Astrocyte (in vitro differentiated cells and primary cell): Measurements from ENCODE around the gene DOCK2. TPM values are rescaled to one million over a fixed set of nuclear protein-coding genes. Genes with fewer than 3 reads are reported as not detected.

ENCODE experiments used
- DNase-seq: peaks from one replicate; pipeline ENCODE4 v3.0.0-alpha.2; 2010; ENCODE audit warnings: low read depth
- FAIRE-seq: peaks from 2 replicates; lab custom pipeline; 2011; peaks lifted over from hg19 to GRCh38; lab: Jason Lieb, UNC
- H2AFZ ChIP-seq: 2 replicates; pipeline ENCODE4 v1.6.0; 2012; ENCODE audit warnings: low read depth, low read length, inconsistent platforms
- H3K27ac ChIP-seq: 2 replicates; pipeline ENCODE4 v1.5.1; 2011; ENCODE audit warnings: low read depth, low read length, inconsistent platforms
- H3K27me3 ChIP-seq: 2 replicates; pipeline ENCODE4 v1.6.0; 2011; ENCODE audit warnings: low read length, inconsistent platforms; ENCODE audit not compliant: insufficient read depth
- H3K36me3 ChIP-seq: 2 replicates; pipeline ENCODE4 v1.5.1; 2011; ENCODE audit warnings: low read length, inconsistent platforms; ENCODE audit not compliant: insufficient read depth
- H3K4me1 ChIP-seq: 2 replicates; pipeline ENCODE4 v1.5.1; 2011; ENCODE audit warnings: low read length, inconsistent platforms; ENCODE audit not compliant: insufficient read depth
- H3K4me2 ChIP-seq: 2 replicates; pipeline ENCODE4 v1.6.0; 2012; ENCODE audit warnings: low read length, inconsistent platforms
- H3K4me3 ChIP-seq: 2 replicates; pipeline ENCODE4 v1.5.1; 2011; ENCODE audit warnings: low read depth, mild to moderate bottlenecking, low read length, inconsistent platforms; ENCODE audit not compliant: insufficient read depth
- H3K79me2 ChIP-seq: 2 replicates; pipeline ENCODE4 v1.6.0; 2012; ENCODE audit warnings: mild to moderate bottlenecking, low read length, inconsistent platforms; ENCODE audit not compliant: insufficient read depth
- H3K9ac ChIP-seq: 2 replicates; pipeline ENCODE4 v1.6.0; 2012; ENCODE audit warnings: mild to moderate bottlenecking, low read length, inconsistent platforms
- H3K9me3 ChIP-seq: 2 replicates; pipeline ENCODE4 v1.5.1; 2012; ENCODE audit warnings: low read depth, mild to moderate bottlenecking, low read length, inconsistent platforms; ENCODE audit not compliant: insufficient read depth
- H4K20me1 ChIP-seq: 2 replicates; pipeline ENCODE4 v1.6.0; 2012; ENCODE audit warnings: low read length, inconsistent platforms; ENCODE audit not compliant: insufficient read depth
- H3K27ac Mint-ChIP-seq: one replicate; pipeline ENCODE4 v1.8.0; 2021; ENCODE audit warnings: mild to moderate bottlenecking, mixed read lengths; ENCODE audit not compliant: unreplicated experiment
- H3K27me3 Mint-ChIP-seq: one replicate; pipeline ENCODE4 v1.8.0; 2021; ENCODE audit warnings: low read depth, mixed read lengths; ENCODE audit not compliant: unreplicated experiment
- H3K36me3 Mint-ChIP-seq: one replicate; pipeline ENCODE4 v1.8.0; 2021; ENCODE audit warnings: low read depth, mixed read lengths; ENCODE audit not compliant: unreplicated experiment
- H3K4me1 Mint-ChIP-seq: one replicate; pipeline ENCODE4 v1.8.0; 2021; ENCODE audit warnings: low read depth, mixed read lengths; ENCODE audit not compliant: unreplicated experiment
- H3K4me3 Mint-ChIP-seq: one replicate; pipeline ENCODE4 v1.8.0; 2021; ENCODE audit warnings: mild to moderate bottlenecking, moderate library complexity, mixed read lengths; ENCODE audit not compliant: unreplicated experiment
- H3K9me3 Mint-ChIP-seq: one replicate; pipeline ENCODE4 v1.8.0; 2021; ENCODE audit warnings: mild to moderate bottlenecking, mixed read lengths; ENCODE audit not compliant: unreplicated experiment
- CTCF ChIP-seq: IDR thresholded peaks from 2 replicates; pipeline ENCODE4 v1.5.1; 2011; ENCODE audit warnings: low read depth, mild to moderate bottlenecking, inconsistent platforms, low read length, moderate library complexity; ENCODE audit not compliant: insufficient read depth
- EZH2 ChIP-seq: IDR thresholded peaks from 2 replicates; pipeline ENCODE4 v1.6.1; 2012; ENCODE audit warnings: mild to moderate bottlenecking, low read length, inconsistent platforms; ENCODE audit not compliant: insufficient read depth
- total RNA-seq: library from RNA; stranded (reverse); gene quantifications from 2 replicates; pipeline ENCODE4 v1.2.1, GENCODE V29; 2021

The DOCK2 gene
- total RNA-seq, 1 donor from 2014 or later = 0.66 TPM

- DNase-seq = no peak
- Mint-ChIP-seq H3K9me3 (no peaks in the 10 kb centered on the region), H3K27me3 (peaks cover 12% of the 10 kb centered on the region), H3K36me3 (no peaks in the 10 kb centered on the region), H3K27ac (no peak overlapping the region), H3K4me3 (no peak overlapping the region), H3K4me1 (no peaks in the 10 kb centered on the region)
- no peak overlapping the region for H2AFZ ChIP-seq
- no peaks in the 10 kb centered on the region for H4K20me1 ChIP-seq
- no peak overlapping the region for H3K9ac ChIP-seq
- H3K4me1 ChIP-seq = no peaks in the 10 kb centered on the region
- FAIRE-seq = no peak
- H3K36me3 ChIP-seq = no peaks in the 10 kb centered on the region
- H3K79me2 ChIP-seq = no peaks in the 10 kb centered on the region
- no peak overlapping the region for H3K4me3 ChIP-seq
- TF ChIP-seq EZH2 (no peak), CTCF (no peak)
- no peaks in the 10 kb centered on the region for H3K9me3 ChIP-seq
- H3K27ac ChIP-seq = no peak overlapping the region
- H3K4me2 ChIP-seq = no peak overlapping the region
- no peaks in the 10 kb centered on the region for H3K27me3 ChIP-seq
Measured at GRCh38 chr5:169991115-169991869, 354.2 kb downstream of the DOCK2 start.

GRCh38 chr5:169992789-169993484 lies 355.9 kb downstream of the DOCK2 start:
- Histone ChIP-seq H4K20me1 (no peaks in the 10 kb centered on the region), H3K4me3 (no peak overlapping the region), H3K9ac (no peak overlapping the region), H3K4me1 (no peaks in the 10 kb centered on the region), H3K79me2 (no peaks in the 10 kb centered on the region), H3K9me3 (no peaks in the 10 kb centered on the region), H3K27ac (no peak overlapping the region), H3K4me2 (no peak overlapping the region), H2AFZ (no peak overlapping the region), H3K36me3 (no peaks in the 10 kb centered on the region), H3K27me3 (no peaks in the 10 kb centered on the region)
- FAIRE-seq (no peak), DNase-seq (no peak)
- Mint-ChIP-seq H3K27ac (no peak overlapping the region), H3K27me3 (peaks cover 10% of the 10 kb centered on the region), H3K36me3 (no peaks in the 10 kb centered on the region), H3K9me3 (no peaks in the 10 kb centered on the region), H3K4me3 (no peak overlapping the region), H3K4me1 (peaks cover 2% of the 10 kb centered on the region)
- TF ChIP-seq EZH2 (no peak), CTCF (no peak)

GRCh38 chr5:169993485-169993790 lies 356.4 kb downstream of the DOCK2 start:
- H3K9me3 ChIP-seq = no peaks in the 10 kb centered on the region
- no peak overlapping the region for H2AFZ ChIP-seq
- TF ChIP-seq CTCF = no peak
- TF ChIP-seq EZH2 = no peak
- H3K27ac ChIP-seq = no peak overlapping the region
- H4K20me1 ChIP-seq = no peaks in the 10 kb centered on the region
- Mint-ChIP-seq H3K36me3 (no peaks in the 10 kb centered on the region), H3K9me3 (no peaks in the 10 kb centered on the region), H3K4me3 (no peak overlapping the region), H3K4me1 (peaks cover 2% of the 10 kb centered on the region), H3K27ac (no peak overlapping the region), H3K27me3 (peaks cover 10% of the 10 kb centered on the region)
- no peak overlapping the region for H3K9ac ChIP-seq
- no peaks in the 10 kb centered on the region for H3K27me3 ChIP-seq
- DNase-seq (no peak), FAIRE-seq (no peak)
- H3K36me3 ChIP-seq = no peaks in the 10 kb centered on the region
- H3K4me3 ChIP-seq = no peak overlapping the region
- H3K4me2 ChIP-seq = no peak overlapping the region
- no peaks in the 10 kb centered on the region for H3K79me2 ChIP-seq
- no peaks in the 10 kb centered on the region for H3K4me1 ChIP-seq
